ELR (cell line): ENCODE data around the gene MTX1.
"Not testable (repeated sequence)": the region's sequence is repeated elsewhere in the genome, so short reads cannot be mapped to it uniquely, and the experiment has no call there.

Experiments
- DNase-seq: peaks from one replicate; pipeline ENCODE4 v3.0.0-alpha.2; 2015; ENCODE audit warnings: low read depth

The MTX1 gene, protein sequence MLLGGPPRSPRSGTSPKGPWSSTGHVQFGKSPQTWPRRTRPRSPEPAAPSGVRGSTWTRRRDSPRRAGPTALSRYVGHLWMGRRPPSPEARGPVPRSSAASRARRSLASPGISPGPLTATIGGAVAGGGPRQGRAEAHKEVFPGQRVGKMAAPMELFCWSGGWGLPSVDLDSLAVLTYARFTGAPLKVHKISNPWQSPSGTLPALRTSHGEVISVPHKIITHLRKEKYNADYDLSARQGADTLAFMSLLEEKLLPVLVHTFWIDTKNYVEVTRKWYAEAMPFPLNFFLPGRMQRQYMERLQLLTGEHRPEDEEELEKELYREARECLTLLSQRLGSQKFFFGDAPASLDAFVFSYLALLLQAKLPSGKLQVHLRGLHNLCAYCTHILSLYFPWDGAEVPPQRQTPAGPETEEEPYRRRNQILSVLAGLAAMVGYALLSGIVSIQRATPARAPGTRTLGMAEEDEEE

DNA sequence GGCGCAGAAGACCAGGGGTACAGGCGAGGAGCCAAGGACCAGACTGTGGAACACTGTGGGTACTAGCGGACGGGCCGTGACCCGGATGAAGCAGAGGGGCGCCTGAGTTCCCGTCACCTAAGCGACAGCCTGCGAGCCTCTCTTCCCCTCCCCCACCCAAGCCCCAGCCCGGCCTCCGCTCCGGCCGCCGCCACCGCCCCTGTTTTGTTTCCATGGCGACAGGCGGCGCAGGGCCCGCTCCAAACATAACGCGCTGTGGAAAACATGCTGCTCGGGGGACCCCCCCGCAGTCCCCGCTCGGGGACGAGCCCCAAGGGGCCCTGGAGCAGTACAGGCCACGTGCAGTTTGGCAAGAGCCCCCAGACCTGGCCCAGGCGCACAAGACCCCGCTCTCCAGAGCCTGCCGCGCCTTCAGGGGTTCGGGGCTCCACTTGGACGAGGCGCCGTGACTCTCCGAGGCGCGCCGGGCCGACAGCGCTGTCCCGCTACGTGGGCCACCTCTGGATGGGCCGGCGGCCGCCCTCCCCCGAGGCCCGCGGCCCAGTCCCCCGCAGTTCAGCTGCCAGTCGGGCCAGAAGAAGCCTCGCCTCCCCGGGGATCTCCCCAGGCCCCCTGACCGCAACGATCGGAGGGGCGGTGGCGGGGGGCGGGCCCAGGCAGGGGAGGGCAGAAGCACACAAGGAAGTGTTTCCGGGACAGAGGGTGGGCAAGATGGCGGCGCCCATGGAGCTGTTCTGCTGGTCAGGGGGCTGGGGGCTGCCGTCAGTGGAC lies at the start of gene MTX1:
Gene MTX1, plus strand, starts transcription at position 155 of the 771 bp plus-strand sequence. Its CDS starts 110 bp downstream, at position 265.
- DNase-seq = peak; percentile 85

DNA sequence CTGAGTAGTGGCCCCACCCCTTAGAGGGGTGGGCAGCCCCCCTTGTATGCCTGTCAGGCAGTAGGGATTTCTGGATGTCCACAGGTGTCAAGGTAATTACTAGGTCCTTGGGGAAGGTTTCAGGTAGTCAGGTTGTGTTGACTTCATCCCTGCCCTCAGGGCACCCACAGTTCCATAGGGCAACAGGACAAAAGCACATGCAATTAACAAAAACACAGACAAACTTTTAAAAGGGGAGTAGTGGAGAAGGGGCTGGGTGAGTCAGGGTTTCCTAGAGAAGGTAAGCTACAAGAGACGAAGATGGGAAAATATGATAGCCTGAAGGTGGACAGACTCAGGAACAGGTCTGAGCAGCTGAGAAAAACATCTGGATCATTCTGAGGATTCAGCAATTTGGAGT lies 49.5 kb upstream of the MTX1 start:
- DNase-seq = no peak

DNA sequence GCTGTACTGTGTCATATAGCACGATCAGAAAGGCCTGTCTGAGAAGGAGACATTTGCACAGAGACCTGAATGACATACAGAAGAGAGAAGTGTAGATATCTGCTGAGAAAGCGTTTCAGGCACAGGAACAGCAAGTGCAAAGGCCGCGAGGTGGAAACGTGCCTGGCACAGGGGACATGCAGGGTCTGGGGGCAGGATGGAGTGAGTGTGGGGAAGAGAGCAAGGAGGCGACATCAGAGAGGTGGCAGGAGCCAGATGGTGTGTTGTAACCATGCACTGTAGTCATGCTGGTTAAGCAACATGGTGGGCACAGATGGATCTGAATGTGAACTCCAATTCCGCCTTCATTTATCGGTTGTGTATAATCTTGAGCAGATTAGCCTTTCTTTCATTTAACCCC lies 48.4 kb upstream of the MTX1 start:
- no peak for DNase-seq

DNA sequence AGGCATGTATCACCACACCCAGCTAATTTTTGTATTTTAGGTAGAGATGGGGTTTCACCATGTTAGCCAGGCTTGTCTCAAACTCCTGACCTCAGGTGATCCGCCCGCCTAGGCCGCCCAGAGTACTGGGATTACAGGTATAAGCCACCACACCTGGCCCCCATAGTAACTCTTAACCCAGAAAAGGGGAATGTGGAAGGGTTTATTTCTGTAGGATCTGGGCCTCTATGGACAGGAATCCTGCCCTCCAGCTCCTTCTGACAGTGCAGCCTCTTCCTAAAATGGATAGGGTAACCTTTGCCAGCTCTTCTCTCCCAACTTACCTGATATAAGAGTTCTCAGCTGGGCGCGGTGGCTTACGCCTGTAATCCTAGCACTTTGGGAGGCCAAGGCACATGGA lies 45.9 kb upstream of the MTX1 start:
- DNase-seq = not testable (repeated sequence)

DNA sequence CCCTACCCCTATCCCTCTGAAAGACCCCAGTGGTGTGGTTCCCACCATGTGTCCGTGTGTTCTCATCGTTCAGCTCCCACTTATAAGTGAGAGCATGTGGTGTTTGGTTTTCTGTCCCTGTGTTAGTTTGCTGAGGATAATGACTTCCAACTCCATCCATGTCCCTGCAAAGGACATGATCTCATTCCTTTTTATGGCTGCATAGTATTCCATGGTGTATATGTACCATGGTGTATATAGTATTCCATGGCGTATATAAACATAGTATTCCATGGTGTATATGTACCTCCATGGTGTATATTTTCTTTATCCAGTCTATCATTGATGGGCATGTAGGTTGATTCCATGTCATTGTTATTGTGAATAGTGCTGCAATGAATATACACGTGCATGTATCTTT lies 44.7 kb upstream of the MTX1 start:
- not testable (repeated sequence) for DNase-seq

DNA sequence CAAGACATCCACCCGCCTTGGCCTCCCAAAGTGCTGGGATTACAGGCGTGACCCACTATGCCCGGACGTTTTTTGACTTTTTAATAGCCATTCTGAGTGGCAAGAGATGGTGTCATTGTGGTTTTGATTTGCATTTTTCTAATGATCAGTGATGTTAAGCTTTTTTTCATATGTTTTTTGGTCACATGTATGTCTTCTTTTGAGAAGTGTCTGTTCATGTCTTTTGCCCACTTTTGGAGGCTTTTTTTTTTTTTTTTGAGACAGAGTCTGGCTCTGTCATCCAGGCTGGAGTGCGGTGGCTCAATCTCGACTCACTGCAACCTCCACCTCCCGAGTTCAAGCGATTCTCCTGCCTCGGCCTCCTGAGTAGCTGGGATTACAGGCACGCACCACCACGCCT lies 43.9 kb upstream of the MTX1 start:
- not testable (repeated sequence) for DNase-seq

DNA sequence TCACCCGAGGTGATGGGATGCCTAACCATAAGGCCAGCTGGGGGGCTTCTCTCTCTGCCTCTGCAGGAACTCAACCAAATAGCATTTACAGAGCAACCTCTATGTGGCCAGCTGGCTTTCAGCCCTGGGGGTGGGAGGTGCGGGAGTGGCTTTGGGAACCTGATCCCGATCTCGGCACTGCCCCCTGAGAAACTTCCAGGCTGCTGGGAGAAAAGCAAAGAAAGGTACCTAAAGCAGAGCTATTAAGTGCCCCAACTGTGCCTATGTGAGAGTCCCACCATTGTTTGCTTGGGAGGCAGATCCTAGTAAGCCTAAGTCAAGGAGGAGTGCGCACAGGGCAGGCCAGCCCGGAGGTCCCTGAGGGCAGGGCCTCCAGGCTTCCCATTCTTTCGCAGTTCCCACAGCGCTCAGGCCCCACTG lies 42.4 kb upstream of the MTX1 start:
- DNase-seq = no peak

DNA sequence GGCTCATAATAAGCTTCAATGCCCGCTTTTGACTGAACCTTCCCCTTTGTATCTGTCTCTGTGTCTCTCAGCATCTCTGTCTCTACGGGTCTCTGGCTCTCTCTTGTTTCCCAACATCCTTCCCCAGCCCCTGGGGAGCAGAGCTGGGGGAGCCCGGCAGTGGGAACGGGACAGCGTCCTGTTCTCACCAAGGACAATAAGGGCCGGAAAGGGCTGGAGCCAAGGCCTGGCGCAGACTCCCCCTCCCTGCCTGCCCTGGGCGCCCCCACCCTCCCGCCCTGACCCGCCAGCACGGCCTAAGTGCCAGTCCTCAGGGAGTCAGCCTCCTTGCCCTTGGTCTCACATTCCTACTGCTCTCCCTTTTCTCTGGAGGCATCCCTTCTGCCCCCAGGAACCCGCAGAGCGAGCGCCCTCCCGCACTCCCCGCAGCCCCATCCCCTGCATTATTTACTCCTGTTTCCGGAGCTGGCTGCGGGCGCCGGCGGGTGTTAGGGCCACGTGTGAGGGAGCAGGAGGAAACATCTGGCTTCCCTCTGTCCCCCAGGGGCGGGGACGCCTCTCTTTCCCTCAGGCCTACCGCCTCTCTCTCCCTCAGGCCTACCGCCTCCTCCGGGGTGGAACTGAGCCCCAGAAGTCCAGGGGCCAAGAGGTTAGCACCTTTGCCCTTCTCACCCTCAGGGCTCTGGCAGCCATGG lies 41.9 kb upstream of the MTX1 start:
- no peak for DNase-seq

DNA sequence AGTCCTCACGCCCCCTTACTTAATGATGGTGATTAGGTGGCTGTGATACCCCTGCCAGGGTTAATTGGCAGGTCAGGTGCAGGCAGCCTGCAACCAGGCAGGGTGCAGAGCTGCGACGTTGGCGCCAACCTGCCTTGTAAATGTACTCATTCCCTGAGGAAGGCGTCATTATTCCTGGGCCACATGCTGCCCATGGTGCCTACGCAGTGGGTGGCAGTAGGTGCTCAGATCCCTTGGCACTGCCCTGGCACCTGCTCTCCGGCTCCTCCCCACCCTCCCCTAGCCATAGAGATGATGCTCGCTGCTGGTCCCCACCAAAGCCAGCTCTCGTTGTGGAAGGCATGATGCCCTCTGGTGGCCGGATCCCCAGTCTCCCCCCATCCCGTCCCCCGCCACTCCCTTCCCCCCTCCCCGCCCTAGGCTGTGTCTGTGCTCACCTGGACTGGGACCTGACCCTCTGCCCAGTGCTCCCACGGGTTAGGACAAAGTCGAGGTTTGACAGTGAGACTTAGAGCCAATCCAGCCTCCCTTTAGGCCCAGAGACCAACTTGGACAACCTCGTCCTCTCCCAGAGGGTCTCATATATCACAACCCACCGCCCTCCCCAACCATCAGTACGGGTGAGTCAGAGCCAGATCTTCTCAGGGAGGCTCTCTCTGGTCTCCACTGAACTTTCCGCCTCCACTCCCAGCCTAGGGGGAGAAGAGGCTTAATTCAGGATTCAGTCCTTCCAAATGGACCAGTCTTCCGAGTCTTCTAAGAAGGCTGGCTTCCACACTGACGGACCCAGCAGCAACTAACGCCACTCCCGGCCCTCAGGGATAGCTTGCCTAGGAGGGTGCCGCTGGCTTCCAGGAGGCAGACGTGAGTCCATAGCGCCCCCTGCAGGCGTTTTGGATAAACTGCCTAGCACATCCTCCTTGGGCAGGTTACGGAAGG lies 41.1 kb upstream of the MTX1 start:
- peak; percentile 91 for DNase-seq

DNA sequence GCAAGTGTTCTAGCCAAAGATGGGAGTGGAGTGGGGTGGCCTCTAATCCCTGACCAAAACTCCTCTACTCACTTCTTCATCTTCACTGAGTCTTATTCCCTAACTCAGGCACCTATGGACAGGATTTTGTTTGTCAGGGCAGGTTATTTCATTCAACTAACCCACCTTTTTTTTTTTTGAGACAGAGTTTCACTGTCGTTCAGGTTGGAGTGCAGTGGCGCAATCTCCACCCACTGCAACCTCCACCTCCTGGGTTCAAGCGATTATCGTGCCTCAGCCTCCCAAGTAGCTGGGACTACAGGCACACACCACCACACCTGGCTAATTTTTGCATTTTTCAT lies 40.4 kb upstream of the MTX1 start:
- not testable (repeated sequence) for DNase-seq

DNA sequence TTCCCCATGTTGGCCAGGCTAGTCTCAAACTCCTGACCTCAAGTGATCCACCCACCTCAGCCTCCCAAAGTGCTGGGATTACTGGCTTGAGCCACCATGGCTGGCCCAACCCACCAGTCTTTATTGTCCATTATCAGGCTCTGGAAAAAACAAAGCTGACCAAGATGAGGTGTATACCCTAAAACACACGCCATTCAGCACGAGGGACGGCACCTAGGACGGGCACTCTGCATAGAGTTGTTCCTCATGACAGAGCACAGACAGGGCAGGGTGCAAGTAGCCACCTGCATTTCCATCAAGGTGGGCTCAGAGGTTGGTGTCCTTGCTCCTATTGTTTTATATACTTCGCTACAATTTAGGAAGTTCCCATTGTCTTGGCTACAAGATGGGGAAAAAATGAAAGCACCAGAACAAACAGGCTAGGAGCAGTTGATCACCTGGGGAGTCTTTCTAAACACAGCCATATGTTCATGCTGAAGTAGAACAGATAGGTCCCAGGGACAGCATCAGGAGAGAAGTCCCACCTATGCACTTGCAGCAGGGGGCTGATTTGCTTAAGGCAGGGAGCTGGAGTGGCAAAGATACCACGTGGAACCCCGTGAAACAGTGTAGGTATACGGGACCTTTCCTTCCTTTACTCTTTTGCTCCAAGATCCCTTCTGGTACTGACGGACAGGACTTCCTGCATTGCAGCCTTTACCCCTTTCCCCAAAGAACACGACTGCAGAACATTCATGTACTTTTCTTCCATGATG lies 39.9 kb upstream of the MTX1 start:
- no peak for DNase-seq

DNA sequence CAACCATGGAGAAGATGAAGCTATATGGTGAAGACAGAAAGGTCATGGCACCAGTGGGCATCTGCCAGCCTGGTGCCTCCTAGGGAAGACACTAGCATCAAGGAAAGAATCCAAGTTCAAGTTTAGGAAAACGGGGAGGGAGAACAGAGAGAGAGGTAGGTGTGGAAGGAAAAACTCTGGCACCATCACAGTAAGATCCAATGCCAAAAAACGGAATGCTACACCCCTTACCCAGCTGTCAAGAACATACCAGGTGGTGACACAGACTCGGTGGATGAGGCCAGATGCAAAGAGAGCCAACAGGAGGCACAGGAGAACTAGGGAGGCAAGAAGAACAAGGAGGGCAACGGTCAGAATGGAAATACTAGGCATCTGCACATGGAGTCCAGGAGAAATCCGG lies 39.0 kb upstream of the MTX1 start:
- no peak for DNase-seq

DNA sequence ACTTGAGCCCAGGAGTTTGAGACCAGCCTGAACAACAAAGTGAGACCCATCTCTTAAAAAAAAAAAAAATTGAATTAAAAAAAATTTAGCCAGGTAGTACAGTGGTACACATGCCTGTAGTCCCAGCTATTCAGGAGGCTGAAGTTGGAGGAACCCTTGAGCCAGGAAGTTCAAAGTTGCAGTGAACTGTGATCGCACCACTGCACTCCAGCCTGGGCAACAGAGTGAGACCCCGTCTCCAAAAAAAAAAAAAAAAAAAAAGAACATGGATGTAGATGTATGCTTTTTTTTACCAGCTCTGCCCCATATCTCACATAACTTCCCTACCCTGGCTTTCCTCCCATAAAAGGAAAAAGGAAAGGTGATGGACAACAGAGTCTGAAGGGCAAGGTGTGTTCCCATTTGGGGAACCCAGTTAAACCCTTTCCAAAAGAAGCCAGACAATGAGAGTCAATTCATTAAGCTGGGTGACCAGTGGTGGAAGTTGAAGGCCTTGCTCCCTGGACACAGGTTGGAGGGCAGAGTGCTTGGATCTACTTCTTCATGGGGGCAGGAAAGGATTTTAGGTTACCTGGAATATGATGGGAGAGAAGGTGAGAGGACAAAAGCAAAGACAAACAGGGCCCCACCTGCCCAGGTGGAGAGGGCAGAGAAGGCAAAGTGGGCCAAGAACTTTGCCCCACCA lies 38.3 kb upstream of the MTX1 start:
- DNase-seq = no peak

DNA sequence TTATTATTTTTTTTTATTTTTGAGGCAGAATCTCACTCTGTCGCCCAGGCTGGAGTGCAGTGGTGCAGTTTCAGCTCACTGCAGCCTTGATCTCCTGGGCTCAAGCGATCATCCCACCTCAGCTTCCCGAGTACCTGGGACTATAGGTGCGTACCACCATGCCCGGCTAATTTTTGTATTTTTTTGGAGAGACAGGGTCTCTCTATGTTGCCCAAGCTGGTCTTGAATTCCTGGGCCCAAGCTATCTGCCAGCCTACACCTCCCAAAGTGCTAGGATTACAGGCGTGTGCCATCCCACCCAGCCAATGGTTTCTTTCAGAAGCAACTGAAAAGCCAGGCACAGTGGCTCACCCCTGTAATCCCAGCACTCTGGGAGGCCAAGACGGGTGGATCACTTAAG lies 37.7 kb upstream of the MTX1 start:
- DNase-seq = no peak

DNA sequence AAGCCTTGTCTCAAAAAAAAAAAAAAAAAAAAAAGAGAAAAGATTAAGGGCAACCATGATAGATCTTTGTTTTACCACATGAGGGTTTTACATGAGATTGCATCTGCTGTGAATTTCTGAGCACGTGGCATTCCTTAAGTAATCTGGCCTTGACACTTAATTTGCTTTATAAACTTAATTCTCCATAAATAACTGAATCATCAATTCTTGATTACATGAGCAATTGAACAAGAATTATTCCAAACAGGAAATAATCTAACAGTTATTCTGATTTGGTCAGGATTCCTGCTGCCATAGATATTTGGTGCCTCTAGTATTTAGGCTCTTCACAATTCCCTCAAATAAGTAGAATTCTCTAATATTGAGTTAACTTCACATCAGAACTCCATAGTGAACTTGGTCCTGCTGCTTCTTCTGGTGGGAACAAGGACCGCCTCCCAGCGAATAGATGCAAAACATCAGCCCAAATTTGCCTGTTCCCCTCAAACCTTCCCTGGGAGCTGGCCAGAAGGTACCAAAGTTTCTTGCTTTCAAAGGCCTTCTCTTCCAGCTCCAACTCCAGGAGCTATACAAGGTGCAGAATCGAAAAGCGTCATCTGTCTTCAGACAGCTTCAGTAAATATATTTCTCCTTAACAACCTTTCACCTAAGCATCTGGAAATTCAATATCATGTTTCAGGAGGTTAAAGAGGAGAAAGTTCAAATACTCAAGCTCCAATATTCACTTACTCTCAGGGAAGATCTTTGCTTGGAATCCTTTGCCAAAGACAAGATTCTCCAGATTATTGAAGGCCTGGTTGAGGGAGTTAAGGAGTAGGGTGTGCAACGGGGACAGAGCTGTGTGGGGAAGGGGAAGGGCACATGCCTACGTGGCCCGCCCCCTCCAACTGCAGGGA lies 36.4 kb upstream of the MTX1 start:
- DNase-seq = no peak

DNA sequence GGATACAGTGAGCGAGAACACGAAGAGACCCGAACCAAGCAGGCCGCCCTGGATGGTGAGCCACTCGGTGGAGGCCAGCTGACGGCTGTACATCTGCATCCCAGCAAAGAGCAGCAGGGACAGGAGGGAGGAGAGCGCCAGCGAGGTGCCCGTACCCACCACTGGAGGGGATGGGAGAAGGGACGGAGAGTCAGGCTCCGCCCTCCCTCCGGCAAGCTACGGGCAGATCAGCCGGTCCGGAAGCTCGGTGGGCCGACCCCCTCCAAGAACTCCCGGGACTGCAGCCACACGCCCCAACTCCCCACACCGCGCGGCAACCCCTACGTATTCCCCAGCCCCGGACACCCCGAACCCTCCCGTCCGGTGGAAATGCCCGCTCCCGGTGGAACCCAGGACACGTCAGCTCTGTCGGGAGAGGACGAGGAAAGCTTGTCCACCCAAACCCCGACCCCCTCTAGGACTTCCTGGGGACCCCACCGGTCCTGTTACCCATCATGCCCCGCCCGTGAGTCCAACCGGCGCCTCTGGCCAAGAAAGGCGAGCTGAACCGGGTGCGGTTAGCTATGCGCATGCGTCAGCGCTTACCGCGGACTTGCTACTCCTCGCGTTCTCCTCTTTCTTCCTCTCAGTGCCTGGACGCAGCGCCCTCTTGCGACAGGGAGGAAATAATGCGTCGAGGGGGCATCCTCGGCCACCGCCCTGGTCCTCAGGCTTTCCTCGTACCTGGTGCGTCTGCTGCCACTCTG lies 35.6 kb upstream of the MTX1 start, which contains the start of gene KRTCAP2:
Gene KRTCAP2, minus strand, starts transcription at position 573 of the 746 bp plus-strand sequence. Its CDS starts 80 bp downstream, at position 493.
- DNase-seq = peak; percentile 97

DNA sequence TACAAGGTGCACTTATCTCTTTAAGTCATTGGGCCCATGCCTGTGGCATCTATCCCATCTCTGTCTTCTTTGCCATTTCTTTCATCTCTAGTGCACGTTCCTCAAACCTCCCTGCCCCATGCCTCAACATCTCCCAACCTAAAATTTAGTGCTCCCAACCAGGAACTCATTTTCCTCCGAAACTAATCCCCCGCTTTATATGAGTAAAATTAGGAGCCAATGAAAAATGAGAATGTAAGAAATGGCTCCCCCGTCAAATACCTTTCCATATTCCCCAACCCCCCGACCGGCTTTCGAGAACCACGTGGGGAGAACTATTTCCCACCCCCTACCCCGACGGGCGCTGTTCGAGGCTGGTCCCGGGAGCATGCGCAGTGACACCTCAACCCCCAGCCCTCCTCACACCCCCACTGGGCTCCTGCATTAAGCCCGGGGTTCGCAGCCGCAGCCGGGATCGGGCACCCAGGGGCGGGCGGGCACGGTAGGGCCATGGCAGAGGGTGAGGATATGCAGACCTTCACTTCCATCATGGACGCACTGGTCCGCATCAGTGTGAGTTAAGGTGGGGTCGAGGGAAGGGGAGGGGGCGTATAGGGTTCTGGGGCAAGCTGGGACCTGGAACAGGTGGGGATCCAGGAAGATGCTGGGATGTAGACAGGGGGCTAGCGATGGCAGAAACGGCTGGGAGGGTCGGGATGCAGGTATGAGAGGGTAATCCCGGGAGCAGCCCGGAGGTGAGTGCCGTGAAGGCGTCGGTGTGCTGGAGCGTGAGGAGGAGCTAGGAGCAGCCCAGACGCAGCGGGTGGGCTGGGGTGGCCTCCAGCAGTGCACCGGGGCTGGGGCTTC lies 34.8 kb upstream of the MTX1 start, which contains the start of gene TRIM46:
Gene TRIM46, plus strand, starts transcription at position 372 of the 846 bp plus-strand sequence. Its CDS starts 118 bp downstream, at position 490.
- DNase-seq = peak; percentile 63
